Liver (tissue), 9 donors: ENCODE data around the gene DAG1. TPM values are rescaled to one million over a fixed set of nuclear protein-coding genes. Genes with fewer than 3 reads are reported as not detected.
A peak's percentile ranks its signal among the peaks of the same experiment; 100 is the strongest.

Experiments
- DNase-seq: peaks from one replicate; pipeline ENCODE4 v3.0.0-alpha.2; 2017; ENCODE audit warnings: low spot score
- H3K27ac ChIP-seq, 2 donors: one replicate each; pipeline ENCODE4 v1.7.0; 2013; ENCODE audit warnings: inconsistent platforms in 2 of 2, low read length in 2 of 2, control low read depth in 1 of 2, low read depth in 1 of 2, mild to moderate bottlenecking in 1 of 2
- H3K27me3 ChIP-seq, 4 donors: one replicate each; pipeline versions ENCODE4 v1.6.1 to v1.7.0; 2013; ENCODE audit warnings: low read length in 3 of 4, inconsistent platforms in 1 of 4, mild to moderate bottlenecking in 1 of 4, moderate library complexity in 1 of 4; ENCODE audit not compliant: control insufficient read depth in 4 of 4, insufficient read depth in 4 of 4
- H3K36me3 ChIP-seq, 4 donors: one replicate each; pipeline versions ENCODE4 v1.6.1 to v1.7.0; 2013; ENCODE audit warnings: low read length in 3 of 4, mild to moderate bottlenecking in 3 of 4, low read depth in 1 of 4, moderate library complexity in 1 of 4; ENCODE audit not compliant: control insufficient read depth in 4 of 4, insufficient read depth in 3 of 4
- H3K4me1 ChIP-seq, 4 donors: one replicate each; pipeline versions ENCODE4 v1.6.1 to v1.7.0; 2013; ENCODE audit warnings: low read length in 3 of 4, mild to moderate bottlenecking in 3 of 4, moderate library complexity in 1 of 4; ENCODE audit not compliant: control insufficient read depth in 4 of 4, insufficient read depth in 4 of 4
- H3K4me3 ChIP-seq, 3 donors: one replicate each; pipeline versions ENCODE4 v1.6.1 to v1.7.0; 2013; ENCODE audit warnings: low read length in 3 of 3, control low read depth in 1 of 3, low read depth in 1 of 3, mild to moderate bottlenecking in 1 of 3
- H3K9ac ChIP-seq, 2 donors: one replicate each; pipeline ENCODE4 v1.7.0; 2013; ENCODE audit warnings: low read length in 2 of 2, mild to moderate bottlenecking in 2 of 2, moderate library complexity in 2 of 2, control low read depth in 1 of 2, low read depth in 1 of 2
- H3K9me3 ChIP-seq, 4 donors: one replicate each; pipeline versions ENCODE4 v1.6.1 to v1.7.0; 2013; ENCODE audit warnings: low read length in 3 of 4; ENCODE audit not compliant: control insufficient read depth in 4 of 4
- EGR1 ChIP-seq, 2 donors: IDR thresholded peaks; 2 replicates each; pipeline ENCODE4 v1.6.1; 2016 to 2018; ENCODE audit warnings: antibody characterized with exemption in 2 of 2, low read depth in 2 of 2
- FOXA1 ChIP-seq: IDR thresholded peaks from 2 replicates; pipeline ENCODE4 v1.6.1; 2016; ENCODE audit warnings: antibody characterized with exemption
- FOXA2 ChIP-seq: IDR thresholded peaks from 2 replicates; pipeline ENCODE4 v1.6.1; 2016; ENCODE audit warnings: antibody characterized with exemption
- GABPA ChIP-seq, 2 donors: IDR thresholded peaks in 1 of 2; conservative IDR thresholded peaks in 1 of 2; 2 replicates each; pipeline ENCODE4 v1.6.1; 2016; ENCODE audit warnings: antibody characterized with exemption in 2 of 2, mild to moderate bottlenecking in 1 of 2, moderate library complexity in 1 of 2
- HNF4A ChIP-seq, 2 donors: conservative IDR thresholded peaks; 2 replicates each; pipeline ENCODE4 v1.6.1; 2016; ENCODE audit warnings: antibody characterized with exemption in 2 of 2, mild to moderate bottlenecking in 2 of 2
- HNF4G ChIP-seq: IDR thresholded peaks from 2 replicates; pipeline ENCODE4 v1.6.1; 2016; ENCODE audit warnings: antibody characterized with exemption
- MAX ChIP-seq: IDR thresholded peaks from 2 replicates; pipeline ENCODE4 v1.6.1; 2016; ENCODE audit warnings: antibody characterized with exemption
- NR2F2 ChIP-seq: IDR thresholded peaks from 2 replicates; pipeline ENCODE4 v1.6.1; 2016; ENCODE audit warnings: antibody characterized with exemption
- RAD21 ChIP-seq, 2 donors: IDR thresholded peaks; 2 replicates each; pipeline ENCODE4 v1.6.1; 2016; ENCODE audit warnings: antibody characterized with exemption in 2 of 2, mild to moderate bottlenecking in 2 of 2
- RXRA ChIP-seq, 2 donors: IDR thresholded peaks; 2 replicates each; pipeline ENCODE4 v1.6.1; 2017 to 2018; ENCODE audit warnings: antibody characterized with exemption in 2 of 2, mild to moderate bottlenecking in 1 of 2
- SP1 ChIP-seq: IDR thresholded peaks from 2 replicates; pipeline ENCODE4 v1.6.1; 2018; ENCODE audit warnings: antibody characterized with exemption, mild to moderate bottlenecking
- TAF1 ChIP-seq: conservative IDR thresholded peaks from 2 replicates; pipeline ENCODE4 v1.6.1; 2016; ENCODE audit warnings: antibody characterized with exemption, mild to moderate bottlenecking
- YY1 ChIP-seq: IDR thresholded peaks from 2 replicates; pipeline ENCODE4 v1.6.1; 2016; ENCODE audit warnings: antibody characterized with exemption, mild to moderate bottlenecking
- WGBS: extraction: QIAGEN DNeasy Blood & Tissue Kit; methylation state at CpG from one replicate; pipeline ENCODE4 v1.1.7; 2013; 5-methylcytosine and 5-hydroxymethylcytosine counted together
- polyA plus RNA-seq, 2 donors: library from polyadenylated mRNA; stranded (reverse) in 1 of 2; unstranded in 1 of 2; fragments of 200-250 nt in 1 of 2; fragments of >200 nt in 1 of 2; fragmentation: Nextera tagmentation in 1 of 2; extraction: Ambion mirVana in 1 of 2; gene quantifications; one replicate each; pipeline versions ENCODE4 v1.2.1 to v1.2.3, GENCODE V29; 2013 to 2015
- total RNA-seq, 2 donors: library from RNA; depleted of rRNA; stranded (reverse); fragments of >200 nt; gene quantifications; one replicate each; pipeline ENCODE4 v1.2.3, GENCODE V29; 2014
- TF ChIP-seq, protein P1 (sequence below): IDR thresholded peaks from 2 replicates; pipeline ENCODE4 v1.6.1; 2016; ENCODE audit warnings: antibody characterized with exemption, mild to moderate bottlenecking
- TF ChIP-seq, protein P2 (sequence below): IDR thresholded peaks from 2 replicates; pipeline ENCODE4 v1.6.1; 2016; ENCODE audit warnings: antibody characterized with exemption
- donor health status: healthy.
- donor health status: healthy.
- donor health status: healthy.
- donor health status: healthy.
- donor health status: healthy.

DAG1 gene
- total and polyA plus RNA-seq, 4 donors, result 12.1 to 54.4 (median 28.5) TPM

DNA sequence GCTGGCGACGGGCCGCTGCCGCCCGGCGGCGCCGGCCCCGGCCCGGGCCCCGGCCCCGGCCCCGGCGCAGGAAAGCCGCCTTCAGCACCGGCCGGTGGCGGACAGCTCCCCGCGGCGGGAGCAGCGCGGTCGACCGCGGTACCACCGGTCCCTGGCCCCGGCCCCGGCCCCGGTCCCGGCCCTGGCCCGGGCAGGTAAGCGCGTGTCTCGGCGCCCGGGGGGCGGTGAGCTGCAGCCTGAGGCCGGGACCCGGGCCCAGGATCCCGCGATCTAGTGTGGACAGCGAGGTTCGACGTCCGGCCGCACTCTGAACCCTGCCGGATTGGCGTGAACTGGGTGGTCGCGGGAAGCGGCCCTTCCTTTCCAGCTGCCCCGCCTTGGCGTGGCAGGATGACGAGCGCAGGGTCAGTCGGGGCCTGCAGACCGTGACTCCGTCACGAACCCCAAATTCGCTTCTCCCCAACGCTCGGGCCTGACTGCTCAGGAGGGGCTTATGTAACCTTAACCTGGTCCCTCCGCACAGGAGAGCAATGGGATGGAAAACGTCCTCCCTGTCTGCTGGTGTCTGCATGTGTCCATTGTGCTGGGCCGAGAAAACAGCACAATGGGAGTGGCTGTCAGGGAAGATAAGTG lies 84.7 kb downstream of the DAG1 start:
- Histone ChIP-seq H3K36me3 (no peaks in the 10 kb centered on the region), H3K27ac (no peak overlapping the region), H3K9ac (no peak overlapping the region), H3K27me3 (no peaks in the 10 kb centered on the region), H3K9me3 (no peaks in the 10 kb centered on the region), H3K4me1 (peaks cover 7 to 19% (median 13%) of the 10 kb centered on the region in 4 donors), H3K4me3 (peak overlapping the region in 2 of 3 donors; percentile 51 to 85)
- TF ChIP-seq, protein P1, sequence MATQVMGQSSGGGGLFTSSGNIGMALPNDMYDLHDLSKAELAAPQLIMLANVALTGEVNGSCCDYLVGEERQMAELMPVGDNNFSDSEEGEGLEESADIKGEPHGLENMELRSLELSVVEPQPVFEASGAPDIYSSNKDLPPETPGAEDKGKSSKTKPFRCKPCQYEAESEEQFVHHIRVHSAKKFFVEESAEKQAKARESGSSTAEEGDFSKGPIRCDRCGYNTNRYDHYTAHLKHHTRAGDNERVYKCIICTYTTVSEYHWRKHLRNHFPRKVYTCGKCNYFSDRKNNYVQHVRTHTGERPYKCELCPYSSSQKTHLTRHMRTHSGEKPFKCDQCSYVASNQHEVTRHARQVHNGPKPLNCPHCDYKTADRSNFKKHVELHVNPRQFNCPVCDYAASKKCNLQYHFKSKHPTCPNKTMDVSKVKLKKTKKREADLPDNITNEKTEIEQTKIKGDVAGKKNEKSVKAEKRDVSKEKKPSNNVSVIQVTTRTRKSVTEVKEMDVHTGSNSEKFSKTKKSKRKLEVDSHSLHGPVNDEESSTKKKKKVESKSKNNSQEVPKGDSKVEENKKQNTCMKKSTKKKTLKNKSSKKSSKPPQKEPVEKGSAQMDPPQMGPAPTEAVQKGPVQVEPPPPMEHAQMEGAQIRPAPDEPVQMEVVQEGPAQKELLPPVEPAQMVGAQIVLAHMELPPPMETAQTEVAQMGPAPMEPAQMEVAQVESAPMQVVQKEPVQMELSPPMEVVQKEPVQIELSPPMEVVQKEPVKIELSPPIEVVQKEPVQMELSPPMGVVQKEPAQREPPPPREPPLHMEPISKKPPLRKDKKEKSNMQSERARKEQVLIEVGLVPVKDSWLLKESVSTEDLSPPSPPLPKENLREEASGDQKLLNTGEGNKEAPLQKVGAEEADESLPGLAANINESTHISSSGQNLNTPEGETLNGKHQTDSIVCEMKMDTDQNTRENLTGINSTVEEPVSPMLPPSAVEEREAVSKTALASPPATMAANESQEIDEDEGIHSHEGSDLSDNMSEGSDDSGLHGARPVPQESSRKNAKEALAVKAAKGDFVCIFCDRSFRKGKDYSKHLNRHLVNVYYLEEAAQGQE, result peak; percentile 96
- TF ChIP-seq MAX (no peak), RXRA (IDR thresholded peaks at IDR 0.05) (no peak)
- WGBS, result 2% methylated on average over 66 of the region's 66 CpGs
- DNase-seq, result peak; percentile 75

GRCh38 chr3:49556500-49557275 lies 86.6 kb downstream of the DAG1 start:
- WGBS, result 93% methylated on average over 3 of the region's 3 CpGs
- no peaks in the 10 kb centered on the region for H3K9me3 ChIP-seq
- no peaks in the 10 kb centered on the region for H3K27me3 ChIP-seq
- no peak for DNase-seq
- no peaks in the 10 kb centered on the region for H3K36me3 ChIP-seq
- no peak overlapping the region for H3K9ac ChIP-seq
- H3K4me1 ChIP-seq, result peaks cover 7 to 19% (median 13%) of the 10 kb centered on the region in 4 donors
- H3K27ac ChIP-seq, result no peak overlapping the region
- H3K4me3 ChIP-seq, result no peak overlapping the region
- TF ChIP-seq TAF1 (no peak), SP1 (no peak), RAD21 (IDR thresholded peaks at IDR 0.05) (no peak), GABPA (IDR thresholded peaks at IDR 0.05 in 1 of 2, conservative IDR thresholded peaks at IDR 0.05 in 1 of 2) (no peak), NR2F2 (no peak), RXRA (IDR thresholded peaks at IDR 0.05) (no peak), MAX (no peak), FOXA2 (no peak), HNF4A (conservative IDR thresholded peaks at IDR 0.05) (no peak), EGR1 (IDR thresholded peaks at IDR 0.05; ENCODE audit: low read depth in 2 of 2) (no peak), YY1 (no peak), FOXA1 (no peak), HNF4G (no peak)
- TF ChIP-seq, protein P2, sequence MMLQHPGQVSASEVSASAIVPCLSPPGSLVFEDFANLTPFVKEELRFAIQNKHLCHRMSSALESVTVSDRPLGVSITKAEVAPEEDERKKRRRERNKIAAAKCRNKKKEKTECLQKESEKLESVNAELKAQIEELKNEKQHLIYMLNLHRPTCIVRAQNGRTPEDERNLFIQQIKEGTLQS, result no peak
- TF ChIP-seq, protein P1, result no peak
